HG03103 (cell line): ENCODE results near the gene CIROP.

Source experiments
- ATAC-seq: cut with Tn5 transposase; IDR thresholded peaks from one replicate; pipeline ENCODE4 v1.9.1; 2021; ENCODE audit warnings: low read depth; ENCODE audit not compliant: unreplicated experiment

Gene CIROP

GRCh38 chr14:23104591-23105347, at the start of gene CIROP:
CIROP (minus strand) TSS chr14:23104989; CDS start chr14:23104920, 69 bp downstream.
- no peak for ATAC-seq

DNA sequence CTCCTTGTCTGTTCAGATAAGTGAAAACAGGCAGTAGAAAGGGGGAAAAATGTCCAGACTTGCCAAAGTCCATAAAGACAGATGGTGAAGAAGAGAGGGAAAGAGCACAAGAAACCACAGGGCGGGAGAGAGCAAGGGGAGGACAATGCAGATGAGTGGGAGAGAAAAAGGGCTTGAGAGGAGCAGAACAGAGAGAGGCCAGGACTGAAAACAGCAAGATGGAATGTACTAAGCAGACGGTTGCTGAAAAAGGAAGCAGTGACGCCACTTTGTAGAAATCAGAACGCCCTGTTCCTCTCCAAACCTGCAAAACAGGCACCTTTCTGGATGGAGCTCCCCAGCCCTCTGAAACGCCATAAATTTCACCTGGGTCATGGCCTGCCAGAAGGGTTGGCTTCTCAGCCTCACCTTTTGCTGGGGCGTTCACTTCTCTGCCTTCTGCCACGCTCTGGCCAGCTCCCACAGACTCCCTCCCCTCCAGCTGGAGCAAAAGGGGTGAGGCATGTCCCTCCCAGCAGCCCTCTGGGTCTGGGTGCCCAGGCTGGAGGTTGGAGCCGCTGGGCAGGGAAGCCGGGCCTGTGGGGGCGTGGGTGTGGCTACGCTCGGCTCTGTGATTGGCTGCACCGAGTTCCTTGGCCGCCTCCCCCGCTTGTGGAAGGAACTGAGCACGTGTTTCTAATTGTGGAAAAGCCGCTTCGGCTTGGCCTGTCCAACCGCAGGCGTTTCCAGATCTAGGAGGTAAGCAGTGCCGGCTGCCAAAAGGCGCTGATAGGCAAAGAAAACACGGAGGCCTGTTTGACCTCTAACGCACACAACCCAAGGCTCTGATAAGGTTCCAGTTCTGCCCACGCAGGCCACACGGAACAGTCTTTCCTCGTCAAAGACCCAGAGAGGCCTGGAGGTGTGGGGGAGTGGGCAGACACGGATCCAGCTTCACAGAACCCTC, 49.3 kb upstream of the CIROP start:
- ATAC-seq = no peak

- ATAC-seq = no peak
Measured at GRCh38 chr14:23151342-23151741, 46.6 kb upstream of the CIROP start.

GRCh38 chr14:23149745-23150144, 45.0 kb upstream of the CIROP start:
- no peak for ATAC-seq

DNA sequence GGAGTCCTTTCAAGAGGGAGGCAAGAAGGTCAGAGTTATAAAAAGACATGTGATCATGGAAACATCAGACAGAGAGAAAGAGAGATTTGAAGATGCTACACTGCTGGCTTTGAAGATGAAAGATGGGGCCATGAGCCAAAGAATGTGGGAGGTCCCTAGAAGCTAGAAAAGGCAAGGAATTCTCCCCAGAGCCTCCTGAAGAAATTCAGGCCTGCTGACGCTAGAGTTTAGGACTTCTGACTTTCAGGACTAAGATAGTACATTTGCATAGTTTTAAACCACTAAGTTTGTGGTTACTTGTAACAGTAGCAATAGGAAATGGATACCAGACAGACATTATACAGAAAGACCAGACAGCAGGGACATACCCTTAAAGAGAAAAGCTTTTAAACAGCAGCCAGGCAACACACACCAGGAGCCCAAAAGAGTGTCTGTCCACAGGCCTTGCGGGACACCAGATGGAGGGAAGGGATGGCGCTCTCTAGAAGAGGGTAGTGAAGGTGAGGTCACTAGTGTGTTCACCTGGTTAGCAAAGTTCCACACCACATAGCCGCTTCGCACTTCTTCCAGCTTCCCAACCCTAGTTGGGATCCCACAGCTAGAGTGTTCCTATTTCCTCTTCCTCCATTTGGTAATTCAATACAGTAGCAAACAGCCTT, 43.9 kb upstream of the CIROP start:
- ATAC-seq = no peak

DNA sequence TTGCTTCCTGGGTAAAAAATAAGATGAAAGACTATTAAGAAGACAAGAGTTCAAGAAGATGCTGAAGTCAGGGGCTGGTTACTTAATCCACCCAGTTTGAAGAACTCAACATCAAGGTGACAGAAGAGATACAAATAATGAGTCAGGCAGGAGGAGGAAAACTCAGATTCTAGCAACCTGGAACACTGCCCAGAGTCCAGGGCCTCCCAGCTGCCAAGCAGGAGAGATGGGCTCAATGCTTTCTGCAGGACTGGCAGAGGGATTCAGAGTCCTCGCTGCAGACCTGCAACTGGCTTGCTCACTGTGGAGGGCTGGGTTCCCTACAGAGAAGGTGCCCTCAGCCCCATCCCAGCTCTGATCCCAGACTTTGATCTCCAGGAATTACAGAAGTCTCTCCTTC, 42.9 kb upstream of the CIROP start:
- ATAC-seq = no peak

DNA sequence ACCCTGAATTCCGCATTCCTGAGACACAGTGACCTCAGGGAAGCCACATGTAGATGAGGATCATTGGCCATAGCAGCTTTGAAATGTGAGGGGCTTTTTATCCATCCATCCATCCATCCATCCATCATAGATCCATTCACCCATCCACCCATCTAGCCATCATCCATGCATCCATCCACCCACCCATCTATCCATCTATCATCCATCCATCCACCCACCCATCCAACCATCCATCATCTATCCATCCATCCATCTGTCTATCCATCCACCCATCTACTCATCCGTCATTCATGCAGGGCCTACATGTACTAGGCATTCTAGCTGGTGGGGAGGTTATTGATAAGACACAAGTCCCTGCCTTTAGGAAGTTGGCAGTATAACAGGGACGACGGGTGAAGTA, 42.2 kb upstream of the CIROP start:
- ATAC-seq = no peak

DNA sequence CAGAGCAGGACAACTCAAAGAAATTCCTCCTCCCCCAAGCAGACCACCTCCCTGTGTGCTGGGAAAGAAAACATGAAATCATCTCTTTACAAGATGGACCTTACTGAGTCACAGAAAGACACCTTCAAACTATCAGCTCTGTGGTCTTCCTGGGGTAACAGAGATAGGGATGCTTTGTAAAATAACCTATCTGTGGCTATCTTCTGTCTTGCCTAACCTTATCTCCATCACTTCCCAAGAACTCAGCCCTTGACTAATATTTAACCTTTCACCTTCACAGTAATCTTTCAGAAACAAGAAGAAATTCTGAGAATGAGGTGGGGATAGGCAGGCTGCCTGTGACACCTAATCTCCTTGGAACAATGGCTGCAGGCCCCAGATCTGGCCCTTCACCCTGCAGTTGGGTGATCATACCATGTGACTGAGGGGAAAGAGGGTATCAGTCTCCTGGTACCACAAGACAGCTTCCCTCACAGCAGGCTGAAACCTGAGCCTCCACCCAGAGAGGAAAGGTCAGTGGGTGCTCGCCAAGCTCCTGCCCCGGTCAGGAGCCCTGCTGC, 41.6 kb upstream of the CIROP start:
- no peak for ATAC-seq

DNA sequence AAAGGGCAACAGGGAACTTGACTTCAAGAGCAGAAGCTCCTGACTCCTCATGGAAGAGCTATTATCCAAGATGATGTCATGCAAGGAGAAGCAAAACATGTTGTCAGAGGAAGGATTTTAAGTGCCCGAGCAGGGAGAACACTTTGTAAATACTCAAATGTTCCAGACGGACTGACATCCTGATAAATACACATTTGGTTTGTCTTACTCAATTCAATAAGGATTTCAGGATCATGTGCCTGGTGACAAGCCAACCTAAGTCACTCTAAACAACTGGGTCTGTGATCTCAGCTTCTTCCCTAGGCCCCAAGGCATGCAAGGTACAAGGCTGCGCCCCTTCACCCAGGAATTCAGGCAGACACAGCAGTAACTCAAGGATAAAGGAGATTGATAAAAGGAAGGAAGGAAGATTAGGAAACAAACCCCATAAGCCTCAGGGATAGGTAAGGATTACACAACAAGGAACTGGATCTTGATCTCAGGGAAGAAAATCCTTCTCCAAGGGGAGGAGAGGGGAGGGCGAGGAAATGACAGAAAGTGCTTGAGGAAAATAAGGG, 41.1 kb upstream of the CIROP start:
- ATAC-seq = no peak

GRCh38 chr14:23143911-23144310, 39.1 kb upstream of the CIROP start:
- ATAC-seq = no peak

DNA sequence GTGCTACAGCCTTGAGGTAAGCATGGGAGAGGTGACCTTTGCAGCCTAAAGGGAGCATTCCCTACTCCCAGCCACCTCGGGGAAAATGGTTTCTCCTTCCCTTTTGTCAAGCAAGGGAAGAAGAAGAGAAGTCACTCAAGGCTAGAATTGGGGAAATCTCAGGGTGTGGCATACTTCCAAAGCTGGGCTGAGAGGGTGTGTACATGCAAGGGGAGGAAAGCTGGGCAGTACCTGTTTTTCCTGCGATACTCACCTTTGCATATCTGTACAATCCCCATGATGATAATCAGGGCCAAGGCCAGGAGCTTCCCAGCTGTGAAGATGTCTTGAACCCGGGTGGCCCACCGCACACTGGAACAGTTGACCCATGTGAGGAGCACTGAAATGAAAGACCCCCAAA, 38.0 kb upstream of the CIROP start:
- no peak for ATAC-seq

- ATAC-seq = no peak
Measured at GRCh38 chr14:23141706-23142444, 37.1 kb upstream of the CIROP start.

GRCh38 chr14:23140371-23140770, 35.6 kb upstream of the CIROP start:
- ATAC-seq = no peak

DNA sequence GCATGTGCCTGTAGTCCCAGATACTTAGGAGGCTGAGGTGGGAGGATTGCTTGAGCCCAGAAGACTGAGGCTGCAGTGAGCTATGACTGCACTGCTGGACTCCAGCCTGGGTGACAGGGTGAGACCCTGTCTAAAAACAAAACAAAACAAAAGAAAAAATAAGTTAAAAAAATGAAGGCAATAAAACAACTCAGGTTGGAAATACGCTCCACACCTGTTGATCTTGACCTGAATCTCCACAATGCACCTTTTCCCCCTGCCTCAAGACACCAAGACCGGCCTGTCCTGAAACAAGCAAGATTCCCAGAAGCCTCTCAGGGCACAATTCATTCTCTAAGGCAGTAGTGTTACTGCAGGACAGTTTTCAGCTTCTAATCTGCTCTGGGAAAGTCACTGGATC, 35.1 kb upstream of the CIROP start:
- ATAC-seq = no peak

DNA sequence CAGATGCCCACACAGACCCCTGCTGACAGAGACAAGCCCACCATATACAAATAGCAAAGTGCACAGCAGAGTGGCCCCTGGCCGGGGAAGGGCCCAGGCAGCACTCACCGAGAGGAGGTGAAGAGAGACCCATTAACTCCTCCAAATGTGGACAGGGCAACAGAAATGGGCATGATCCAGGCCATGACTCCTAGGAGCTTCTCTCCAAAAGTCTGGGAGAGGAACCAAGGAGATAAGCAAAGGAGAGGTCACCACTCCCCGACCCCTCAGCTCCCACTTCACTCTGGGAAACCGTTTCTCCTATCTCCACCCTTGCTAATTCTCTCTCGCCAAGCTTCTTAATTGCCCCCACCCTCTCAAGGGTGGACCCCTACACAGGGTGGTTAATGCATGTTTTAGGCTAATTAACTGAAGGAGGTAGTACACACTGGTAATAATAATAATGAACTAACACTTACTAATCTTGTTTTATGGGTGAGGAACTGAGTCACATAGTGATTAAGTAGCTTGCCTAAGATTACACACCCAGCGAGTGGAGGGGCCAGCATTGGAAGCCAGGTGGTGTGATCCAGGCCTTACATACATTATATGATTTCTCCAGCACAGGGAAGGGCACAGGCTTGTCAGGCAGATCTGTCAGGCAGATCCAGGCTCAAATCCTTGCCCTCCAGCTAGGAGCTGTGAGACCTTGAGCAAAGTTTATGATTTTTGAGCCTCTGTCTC, 33.2 kb upstream of the CIROP start:
- no peak for ATAC-seq

GRCh38 chr14:23137192-23137812, 32.5 kb upstream of the CIROP start:
- ATAC-seq = no peak

DNA sequence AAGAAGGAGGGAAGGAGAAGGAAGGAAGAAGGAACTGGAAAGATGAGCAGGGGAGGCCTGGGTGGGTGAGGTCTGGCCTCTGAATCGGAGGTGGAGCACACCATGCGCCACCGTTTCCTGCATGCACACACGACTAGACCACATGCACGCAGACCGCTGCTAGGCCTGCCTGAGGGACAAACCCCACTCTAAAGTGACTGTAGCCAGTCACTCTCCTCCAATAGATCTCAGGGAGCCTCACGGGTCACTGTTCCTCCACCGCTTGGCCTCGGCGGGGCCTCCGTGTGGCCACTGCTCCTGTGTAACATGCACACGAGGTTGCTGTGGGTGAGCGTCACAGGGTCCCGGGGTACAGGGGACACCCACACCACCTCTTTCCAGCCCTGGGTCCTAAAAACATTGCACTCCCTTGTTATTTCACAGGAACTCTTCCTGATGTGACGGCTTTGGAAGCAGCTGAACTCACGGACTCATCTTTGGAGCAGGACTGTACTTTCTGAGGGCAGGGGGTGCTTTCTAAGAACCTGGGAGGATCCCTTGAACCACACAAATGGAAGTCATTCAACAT, 31.9 kb upstream of the CIROP start:
- no peak for ATAC-seq

DNA sequence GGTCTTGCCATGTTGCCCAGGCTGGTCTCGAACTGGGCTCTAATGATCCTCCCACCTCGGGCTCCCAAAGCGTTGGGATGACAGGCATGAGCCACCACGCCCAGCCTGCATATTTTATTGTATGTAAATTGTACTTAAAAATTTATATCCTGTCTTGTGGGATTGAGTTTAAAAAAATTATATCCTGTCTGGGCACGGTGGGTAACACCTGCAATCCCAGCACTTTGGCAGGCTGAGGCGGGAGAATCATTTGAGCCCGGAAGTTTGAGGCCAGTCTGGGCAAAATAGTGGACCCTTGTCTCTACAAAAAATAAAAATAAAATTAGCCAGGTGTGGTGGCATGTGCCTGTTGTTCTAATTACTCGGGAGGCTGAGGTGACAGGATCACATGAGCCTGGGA, 28.2 kb upstream of the CIROP start:
- no peak for ATAC-seq

GRCh38 chr14:23131482-23131881, 26.7 kb upstream of the CIROP start:
- ATAC-seq = no peak
